Caco-2 (cell line): ENCODE measurements around the gene AKT2. TPM values are rescaled to one million over a fixed set of nuclear protein-coding genes. Genes with fewer than 3 reads are reported as not detected.
"Not testable (repeated sequence)": the region's sequence is repeated elsewhere in the genome, so short reads cannot be mapped to it uniquely, and the experiment has no call there.

Source experiments
- Bru-seq: library from RNA; stranded (reverse); fragments of 400-500 nt; gene quantifications from one replicate; lab custom pipeline; 2021; lab: Mats Ljungman, UMichigan
- BruChase-seq, 2 experiments: library from RNA; stranded (reverse); fragments of 400-500 nt; gene quantifications; one replicate each; lab custom pipeline; 2021; lab: Mats Ljungman, UMichigan
- BruUV-seq: library from RNA; stranded (reverse); fragments of 400-500 nt; replicated peaks from 2 replicates; lab custom pipeline; 2021; lab: Mats Ljungman, UMichigan
- CTCF ChIA-PET: fragments of 300-600 bp; sonication (Branson Sonifier 250); formaldehyde crosslinking; loops from one replicate; lab custom pipeline; 2022; ENCODE audit warnings: antibody characterized with exemption; lab: Charles Lee
- POLR2A ChIA-PET: fragments of 300-600 bp; sonication (Branson Sonifier 250); formaldehyde crosslinking; loops from one replicate; lab custom pipeline; 2022; ENCODE audit warnings: antibody characterized with exemption; lab: Charles Lee
- DNase-seq, 2 experiments: peaks; one replicate each; pipeline versions ENCODE4 v3.0.0 to v3.0.0-alpha.2; 2020 to 2022
- H3K27me3 ChIP-seq: replicated peaks from 2 replicates; pipeline ENCODE4 v1.6.0; 2011; ENCODE audit warnings: low read length; ENCODE audit not compliant: control insufficient read depth, insufficient read depth
- H3K36me3 ChIP-seq: 2 replicates; pipeline ENCODE4 v1.5.1; 2011; ENCODE audit warnings: low read length; ENCODE audit not compliant: control insufficient read depth, insufficient read depth
- H3K4me1 ChIP-seq: fragments of 250-450 bp; sonication (Bioruptor Pico); 2 replicates; pipeline ENCODE4 v1.5.1; 2020; ENCODE audit warnings: mild to moderate bottlenecking
- H3K4me3 ChIP-seq: 2 replicates; pipeline ENCODE4 v1.5.1; 2011; ENCODE audit warnings: low read depth, mild to moderate bottlenecking, control low read depth, low read length
- H3K9me3 ChIP-seq: fragments of 250-450 bp; sonication (Bioruptor Pico); 2 replicates; pipeline ENCODE4 v1.5.1; 2020; ENCODE audit warnings: mild to moderate bottlenecking, moderate library complexity
- H3K27ac Mint-ChIP-seq: one replicate; pipeline ENCODE4 v1.8.0; 2022; ENCODE audit warnings: mixed read lengths; ENCODE audit not compliant: unreplicated experiment
- H3K27me3 Mint-ChIP-seq: one replicate; pipeline ENCODE4 v1.8.0; 2022; ENCODE audit warnings: mixed read lengths; ENCODE audit not compliant: insufficient read depth, unreplicated experiment
- H3K36me3 Mint-ChIP-seq: one replicate; pipeline ENCODE4 v1.8.0; 2022; ENCODE audit warnings: mild to moderate bottlenecking, mixed read lengths; ENCODE audit not compliant: insufficient read depth, unreplicated experiment
- H3K4me1 Mint-ChIP-seq: one replicate; pipeline ENCODE4 v1.8.0; 2022; ENCODE audit warnings: low read depth, mixed read lengths; ENCODE audit not compliant: unreplicated experiment
- H3K4me3 Mint-ChIP-seq: one replicate; pipeline ENCODE4 v1.8.0; 2022; ENCODE audit warnings: mild to moderate bottlenecking, moderate library complexity, mixed read lengths; ENCODE audit not compliant: unreplicated experiment
- H3K9me3 Mint-ChIP-seq: one replicate; pipeline ENCODE4 v1.8.0; 2022; ENCODE audit warnings: mixed read lengths; ENCODE audit not compliant: unreplicated experiment
- intact Hi-C: fragments of 100-400 bp; cut with micrococcal nuclease; formaldehyde crosslinking; loops from one replicate; pipeline ENCODE4 v1.10.0; 2022; ENCODE audit not compliant: unreplicated experiment
- long read RNA-seq: library from polyadenylated mRNA; stranded (forward); transcript quantifications from one replicate; pipeline ENCODE4 v2.0.0, GENCODE V29; 2022
- total RNA-seq: library from RNA; stranded (reverse); gene quantifications from 2 replicates; pipeline ENCODE4 v1.2.3, GENCODE V29; 2022
- TF ChIP-seq, protein P1 (sequence below), 2 experiments: fragments of 200-600 bp in 1 of 2; IDR thresholded peaks; 1 replicate in 1 of 2; 2 replicates in 1 of 2; pipeline versions ENCODE4 v1.5.1 to v1.8.0; 2011 to 2022; ENCODE audit warnings: antibody characterized with exemption in 1 of 2, control low read depth in 1 of 2, inconsistent platforms in 1 of 2, low read depth in 1 of 2, low read length in 1 of 2, mild to moderate bottlenecking in 1 of 2, moderate library complexity in 1 of 2; ENCODE audit not compliant: insufficient read depth in 1 of 2, severe bottlenecking in 1 of 2, unreplicated experiment in 1 of 2

AKT2 gene
- 164 and 169 TPM in 2 replicates for total RNA-seq
- Bru-seq, nascent RNA: percentile 72 among the genes with signal in this experiment
- BruChase-seq, experiment 1, labeled RNA remaining after a 2-hour chase: percentile 75 among the genes with signal in this experiment
- percentile 85 among the genes with signal in this experiment for BruChase-seq, experiment 2, labeled RNA remaining after a 6-hour chase
- long read RNA-seq, full-length matches to known transcripts: 4 of 16 reads
- long read RNA-seq, partial matches to known transcripts: 2 of 16 reads
- long read RNA-seq, other reads (novel, unspliced or antisense): 10 of 16 reads

DNA sequence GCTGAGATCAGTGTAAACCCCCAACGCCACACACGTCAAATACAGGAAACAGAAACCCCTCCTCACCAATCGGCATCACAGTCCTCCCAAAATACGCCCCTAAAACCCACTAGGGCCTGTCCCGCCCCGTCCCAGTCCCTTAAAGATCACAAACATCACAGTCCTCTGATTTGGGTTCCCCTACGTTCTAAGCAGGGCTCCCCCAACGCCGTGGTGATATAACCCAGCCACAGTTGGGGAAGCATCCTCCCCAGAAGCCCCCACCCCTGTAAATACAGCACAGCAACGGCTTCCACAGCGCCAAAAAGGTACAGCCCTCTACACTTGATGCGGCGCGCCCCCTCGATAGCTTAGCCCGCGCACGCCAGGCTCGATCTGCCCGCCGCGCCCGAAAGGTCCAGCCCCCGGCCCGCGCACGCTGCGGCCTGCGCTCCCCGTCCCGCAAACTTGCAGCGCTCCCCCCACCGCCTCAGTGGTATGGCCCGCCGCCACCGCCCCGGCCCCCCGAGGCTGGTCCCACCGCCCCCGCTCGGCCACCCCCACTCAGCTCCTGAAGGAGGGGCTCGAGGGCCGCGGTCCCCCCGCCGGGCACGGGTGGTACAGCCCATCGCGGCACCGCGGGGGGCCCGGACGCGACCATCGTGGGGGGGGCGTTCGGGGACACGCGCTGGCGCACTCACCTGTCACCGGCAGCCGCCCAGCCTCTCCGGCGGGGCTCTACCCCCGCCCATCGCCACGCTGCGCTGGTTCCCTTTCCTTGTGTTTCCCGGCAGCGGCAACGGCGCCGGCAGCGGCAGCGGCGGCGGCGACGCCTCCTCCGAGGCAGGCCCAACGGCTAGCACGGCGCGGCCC lies at the start of gene AKT2:
TSS of gene AKT2 (minus strand) at position 845 of the 852 bp plus-strand sequence. CDS start 20,078 bp downstream, outside the sequence.
- Histone ChIP-seq H3K4me3 (peak within 1 kb of the TSS; percentile 97), H3K4me1 (peaks cover 8% of the 10 kb centered on the region), H3K27me3 (no peaks in the 10 kb centered on the region), H3K36me3 (no peaks in the 10 kb centered on the region; the same call in 1 of the 2 replicates), H3K9me3 (no peaks in the 10 kb centered on the region)
- ChIA-PET CTCF (interaction anchor here (0.6 kb wide), 1 partner anchor 10 kb away, joined by 4 read pairs; no protein-coding TSS in a partner anchor), POLR2A (interaction anchor here (0.5 to 0.9 kb wide), 3 partner anchors 136 to 169 kb away, joined by 3 to 4 read pairs (median 4); no protein-coding TSS in a partner anchor)
- TF ChIP-seq, protein P1, sequence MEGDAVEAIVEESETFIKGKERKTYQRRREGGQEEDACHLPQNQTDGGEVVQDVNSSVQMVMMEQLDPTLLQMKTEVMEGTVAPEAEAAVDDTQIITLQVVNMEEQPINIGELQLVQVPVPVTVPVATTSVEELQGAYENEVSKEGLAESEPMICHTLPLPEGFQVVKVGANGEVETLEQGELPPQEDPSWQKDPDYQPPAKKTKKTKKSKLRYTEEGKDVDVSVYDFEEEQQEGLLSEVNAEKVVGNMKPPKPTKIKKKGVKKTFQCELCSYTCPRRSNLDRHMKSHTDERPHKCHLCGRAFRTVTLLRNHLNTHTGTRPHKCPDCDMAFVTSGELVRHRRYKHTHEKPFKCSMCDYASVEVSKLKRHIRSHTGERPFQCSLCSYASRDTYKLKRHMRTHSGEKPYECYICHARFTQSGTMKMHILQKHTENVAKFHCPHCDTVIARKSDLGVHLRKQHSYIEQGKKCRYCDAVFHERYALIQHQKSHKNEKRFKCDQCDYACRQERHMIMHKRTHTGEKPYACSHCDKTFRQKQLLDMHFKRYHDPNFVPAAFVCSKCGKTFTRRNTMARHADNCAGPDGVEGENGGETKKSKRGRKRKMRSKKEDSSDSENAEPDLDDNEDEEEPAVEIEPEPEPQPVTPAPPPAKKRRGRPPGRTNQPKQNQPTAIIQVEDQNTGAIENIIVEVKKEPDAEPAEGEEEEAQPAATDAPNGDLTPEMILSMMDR (IDR thresholded peaks at IDR 0.05; ENCODE audit: insufficient read depth in 1 of 2, low read depth in 1 of 2, low read length in 1 of 2, severe bottlenecking in 1 of 2, unreplicated experiment in 1 of 2): no peak
- H3K4me3 Mint-ChIP-seq: peak within 1 kb of the TSS; percentile 99
- BruUV-seq: no TSS peak
- peak within 1 kb of the TSS; percentile 88 for H3K27ac Mint-ChIP-seq
- no peaks in the 10 kb centered on the region for H3K9me3 Mint-ChIP-seq
- H3K36me3 Mint-ChIP-seq: peaks cover 11% of the 10 kb centered on the region
- H3K27me3 Mint-ChIP-seq: no peaks in the 10 kb centered on the region
- no peaks in the 10 kb centered on the region for H3K4me1 Mint-ChIP-seq
- DNase-seq: peak in 1 of 2 experiments; percentile 91
- intact Hi-C loops: no loop called here

DNA sequence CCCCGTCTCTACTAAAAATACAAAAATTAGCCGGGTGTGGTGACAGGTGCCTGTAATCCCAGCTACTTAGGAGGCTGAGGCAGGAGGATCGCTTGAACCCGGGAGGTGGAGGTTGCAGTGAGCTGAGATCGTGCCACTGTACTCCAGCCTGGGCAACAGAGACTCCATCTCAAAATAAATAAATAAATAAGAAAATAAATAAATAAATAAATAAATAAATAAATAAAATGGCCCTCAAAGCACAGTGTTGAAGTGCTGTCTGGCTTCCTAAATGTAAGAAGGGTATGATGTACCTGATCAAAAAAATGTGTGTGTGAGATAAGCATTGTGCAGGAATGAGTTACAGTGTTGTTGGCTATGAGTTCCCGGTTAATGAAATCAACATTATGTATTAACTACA lies 47.9 kb upstream of the AKT2 start:
- intact Hi-C loops, H3K4me1 Mint-ChIP-seq, H3K9me3 ChIP-seq, H3K27ac Mint-ChIP-seq, H3K27me3 ChIP-seq, H3K4me3 ChIP-seq, H3K4me1 ChIP-seq, BruUV-seq, H3K27me3 Mint-ChIP-seq, H3K4me3 Mint-ChIP-seq, CTCF ChIA-PET, DNase-seq, POLR2A ChIA-PET, H3K9me3 Mint-ChIP-seq, H3K36me3 ChIP-seq: not testable (repeated sequence)
- peaks cover 78% of the 10 kb centered on the region for H3K36me3 Mint-ChIP-seq

DNA sequence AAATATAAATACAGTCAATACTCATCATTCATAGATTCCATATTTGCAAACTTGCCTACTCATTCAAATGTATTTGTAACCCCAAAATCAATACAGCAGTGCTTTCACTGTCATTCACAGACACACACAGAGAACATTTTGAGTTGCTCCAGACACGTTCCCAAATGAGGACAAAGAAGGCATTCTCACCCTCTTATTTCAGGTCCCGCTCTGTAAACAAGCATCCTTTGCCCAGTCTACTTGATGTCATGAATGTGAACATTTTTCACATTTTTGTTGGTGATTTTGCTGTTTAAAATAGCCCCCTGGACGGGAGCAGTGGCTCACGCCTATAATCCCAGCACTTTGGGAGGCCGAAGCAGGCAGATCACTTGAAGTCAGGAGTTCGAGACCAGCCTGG lies 47.5 kb upstream of the AKT2 start:
- Histone ChIP-seq H3K9me3 (no peaks in the 10 kb centered on the region), H3K27me3 (no peaks in the 10 kb centered on the region), H3K36me3 (peaks cover 2% of the 10 kb centered on the region), H3K4me3 (no peak overlapping the region), H3K4me1 (no peaks in the 10 kb centered on the region)
- no peak for DNase-seq
- TF ChIP-seq, protein P1 (IDR thresholded peaks at IDR 0.05; ENCODE audit: insufficient read depth in 1 of 2, low read depth in 1 of 2, low read length in 1 of 2, severe bottlenecking in 1 of 2, unreplicated experiment in 1 of 2): no peak
- H3K27ac Mint-ChIP-seq: no peak overlapping the region
- ChIA-PET POLR2A (no interaction called here), CTCF (no interaction called here)
- no TSS peak for BruUV-seq
- H3K9me3 Mint-ChIP-seq: no peaks in the 10 kb centered on the region
- H3K36me3 Mint-ChIP-seq: peaks cover 81% of the 10 kb centered on the region
- intact Hi-C loops: no loop called here
- H3K4me1 Mint-ChIP-seq: no peaks in the 10 kb centered on the region
- no peaks in the 10 kb centered on the region for H3K27me3 Mint-ChIP-seq
- no peak overlapping the region for H3K4me3 Mint-ChIP-seq
